Measurements from ENCODE around the gene SLIT1. TPM values are rescaled to one million over a fixed set of nuclear protein-coding genes. Genes with fewer than 3 reads are reported as not detected.

The SLIT1 gene
- total and polyA plus RNA-seq, 3 donors from 2014 or later = 1.9 to 4.6 (median 2.5) TPM

- TF ChIP-seq CTCF (IDR thresholded peaks at IDR 0.05) = no peak
- TF ChIP-seq POLR2A (IDR thresholded peaks at IDR 0.05) = no peak
- intact Hi-C loops (cut with DNase I; ENCODE audit: low total_unique reads) = loop anchor here (5.0 kb wide), 1 partner anchor 129 kb away; no protein-coding TSS in a partner anchor
- WGBS, 2 donors = 56 to 57% methylated on average over 9 to 13 of the region's 14 CpGs
- Histone ChIP-seq H3K27me3 (no peaks in the 10 kb centered on the region), H3K9me3 (no peaks in the 10 kb centered on the region), H3K36me3 (ENCODE audit: low read depth, missing control alignments) (no peaks in the 10 kb centered on the region), H3K27ac (no peak overlapping the region), H3K4me3 (no peak overlapping the region), H3K4me1 (no peaks in the 10 kb centered on the region)
- no peak for DNase-seq
These were observed 107.4 kb downstream of the SLIT1 start for GRCh38 chr10:97078261-97078937.

GRCh38 chr10:97076781-97077180 lies 109.0 kb downstream of the SLIT1 start:
- intact Hi-C loops (cut with DNase I; ENCODE audit: low total_unique reads) = loop anchor here (5.0 kb wide), 1 partner anchor 131 kb away; no protein-coding TSS in a partner anchor
- H3K4me1 ChIP-seq = no peaks in the 10 kb centered on the region
- no peaks in the 10 kb centered on the region for H3K27me3 ChIP-seq
- WGBS, 2 donors = 75 to 78% methylated on average over 5 to 6 of the region's 6 CpGs
- H3K27ac ChIP-seq = no peak overlapping the region
- no peak for DNase-seq
- H3K36me3 ChIP-seq (ENCODE audit: low read depth, missing control alignments) = no peaks in the 10 kb centered on the region
- TF ChIP-seq POLR2A (IDR thresholded peaks at IDR 0.05) (no peak), CTCF (IDR thresholded peaks at IDR 0.05) (no peak)
- no peaks in the 10 kb centered on the region for H3K9me3 ChIP-seq
- no peak overlapping the region for H3K4me3 ChIP-seq

- H3K27me3 ChIP-seq = no peaks in the 10 kb centered on the region
- no peak overlapping the region for H3K4me3 ChIP-seq
- intact Hi-C loops (cut with DNase I; ENCODE audit: low total_unique reads) = loop anchor here (5.0 kb wide), 1 partner anchor 131 kb away; no protein-coding TSS in a partner anchor
- H3K4me1 ChIP-seq = no peaks in the 10 kb centered on the region
- no peak for DNase-seq
- H3K27ac ChIP-seq = no peak overlapping the region
- no peaks in the 10 kb centered on the region for H3K36me3 ChIP-seq (ENCODE audit: low read depth, missing control alignments)
- H3K9me3 ChIP-seq = no peaks in the 10 kb centered on the region
- no peak for TF ChIP-seq POLR2A (IDR thresholded peaks at IDR 0.05)
- no peak for TF ChIP-seq CTCF (IDR thresholded peaks at IDR 0.05)
- 85 to 90% methylated on average over 3 to 7 of the region's 7 CpGs for WGBS, 2 donors
These were observed 109.7 kb downstream of the SLIT1 start for GRCh38 chr10:97075961-97076525.

- DNase-seq = no peak
- Histone ChIP-seq H3K27me3 (no peaks in the 10 kb centered on the region), H3K36me3 (ENCODE audit: low read depth, missing control alignments) (no peaks in the 10 kb centered on the region), H3K27ac (no peak overlapping the region), H3K4me3 (no peak overlapping the region), H3K4me1 (no peaks in the 10 kb centered on the region), H3K9me3 (no peaks in the 10 kb centered on the region)
- WGBS, 2 donors = 78 to 81% methylated on average over 6 to 7 of the region's 7 CpGs
- TF ChIP-seq POLR2A (IDR thresholded peaks at IDR 0.05) = no peak
- no peak for TF ChIP-seq CTCF (IDR thresholded peaks at IDR 0.05)
- intact Hi-C loops (cut with DNase I; ENCODE audit: low total_unique reads) = loop anchor here (5.0 kb wide), 1 partner anchor 132 kb away; no protein-coding TSS in a partner anchor
These were observed 110.3 kb downstream of the SLIT1 start for GRCh38 chr10:97075421-97075820.

Data from testis (tissue), 3 donors.